GM18498 (cell line): ENCODE measurements around the gene CARM1.
A peak's percentile ranks its signal among the peaks of the same experiment; 100 is the strongest.
"Not testable (repeated sequence)": the region's sequence is repeated elsewhere in the genome, so short reads cannot be mapped to it uniquely, and the experiment has no call there.

Source experiments
- ATAC-seq: cut with Tn5 transposase; IDR thresholded peaks from one replicate; pipeline ENCODE4 v1.9.1; 2021; ENCODE audit warnings: mild to moderate bottlenecking, moderate library complexity; ENCODE audit not compliant: unreplicated experiment

Gene CARM1

GRCh38 chr19:10846500-10847202 lies 24.7 kb upstream of the CARM1 start:
- no peak for ATAC-seq

- ATAC-seq = no peak
These were observed 23.0 kb upstream of the CARM1 start, which contains the start of gene C19orf38 for GRCh38 chr19:10848230-10848856. Gene C19orf38 (plus strand): TSS chr19:10848415. CDS start chr19:10848509, 94 bp downstream.

GRCh38 chr19:10850631-10851030 lies 20.7 kb upstream of the CARM1 start:
- ATAC-seq = no peak

GRCh38 chr19:10852098-10852800 lies 19.1 kb upstream of the CARM1 start:
- no peak for ATAC-seq

GRCh38 chr19:10852941-10853340 lies 18.4 kb upstream of the CARM1 start:
- no peak for ATAC-seq

- ATAC-seq = no peak
These were observed 16.8 kb upstream of the CARM1 start for GRCh38 chr19:10854350-10855089.

- ATAC-seq = no peak
These were observed 15.4 kb upstream of the CARM1 start for GRCh38 chr19:10855879-10856522.

GRCh38 chr19:10856899-10857298 lies 14.5 kb upstream of the CARM1 start:
- ATAC-seq = not testable (repeated sequence)

GRCh38 chr19:10858204-10858828 lies 13.0 kb upstream of the CARM1 start:
- ATAC-seq = no peak

- no peak for ATAC-seq
These were observed 10.2 kb upstream of the CARM1 start for GRCh38 chr19:10861103-10861651.

GRCh38 chr19:10862561-10863106 lies 8.7 kb upstream of the CARM1 start:
- ATAC-seq = no peak

- ATAC-seq = no peak
These were observed 8.1 kb upstream of the CARM1 start for GRCh38 chr19:10863107-10863717.

- ATAC-seq = no peak
These were observed 6.8 kb upstream of the CARM1 start for GRCh38 chr19:10864538-10864899.

GRCh38 chr19:10866495-10866894 lies 4.9 kb upstream of the CARM1 start:
- no peak for ATAC-seq

- ATAC-seq = no peak
These were observed 2.3 kb upstream of the CARM1 start for GRCh38 chr19:10868872-10869547.

GRCh38 chr19:10869872-10870311 lies 1.5 kb upstream of the CARM1 start:
- not testable (repeated sequence) for ATAC-seq

GRCh38 chr19:10870501-10870954 lies 825 bp upstream of the CARM1 start:
- ATAC-seq = no peak

- peak; percentile 2 for ATAC-seq
These were observed 575 bp downstream of the CARM1 start for GRCh38 chr19:10871711-10872545.
